Measurements from ENCODE around the gene PKD1.

DNA sequence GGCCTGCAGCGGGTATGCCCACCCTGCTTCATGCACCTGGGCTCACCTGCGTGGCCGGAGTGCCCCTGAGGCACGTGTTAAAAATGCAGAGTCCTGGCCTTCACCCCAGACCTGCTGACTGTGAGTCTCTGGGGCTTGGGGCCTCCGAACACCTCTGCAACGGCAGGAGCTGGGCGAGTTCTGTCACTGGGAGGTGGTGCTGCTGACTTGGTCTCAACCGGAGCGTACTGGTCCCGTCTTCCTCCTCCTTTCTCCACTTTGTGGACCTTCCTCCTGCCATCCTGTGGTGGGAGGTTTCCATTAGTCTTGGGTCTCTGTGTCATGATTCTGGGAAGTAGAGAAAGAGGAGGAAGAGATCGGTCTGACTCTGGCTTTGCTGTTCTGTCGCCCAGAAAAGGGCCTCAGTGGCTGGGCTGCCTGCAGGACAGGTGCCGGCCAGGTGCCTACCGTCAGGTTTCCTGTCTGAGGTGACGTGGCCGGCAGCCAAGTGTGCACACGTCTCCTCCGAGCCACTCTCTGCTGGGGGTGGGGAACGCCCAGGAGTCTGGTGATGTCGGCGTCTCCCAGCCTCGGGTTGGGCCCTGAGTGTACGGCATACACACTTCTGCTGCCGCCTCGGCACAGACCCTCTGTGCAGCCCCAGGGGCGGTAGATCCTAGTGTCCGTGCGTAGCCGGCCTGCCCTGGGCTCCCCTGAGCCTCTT lies 81.0 kb downstream of the PKD1 start:
- no peak for TF ChIP-seq POLR2A (IDR thresholded peaks at IDR 0.05; ENCODE audit: low read depth, low read length)
- no peak for TF ChIP-seq POLR2AphosphoS5 (IDR thresholded peaks at IDR 0.05; ENCODE audit: low read depth, low read length)

Measured in GM12892 (cell line).